ENCODE measurements around the gene MAP3K8.

The MAP3K8 gene

GRCh38 chr10:30433730-30434272 lies at the start of gene MAP3K8:
TSS of gene MAP3K8 (plus strand) at chr10:30434184. CDS start at chr10:30438939, 4,755 bp downstream.
- in situ Hi-C loops (cut with MboI; ENCODE audit: low sequenced_read_pairs), result no loop called here

- in situ Hi-C loops (cut with MboI; ENCODE audit: low sequenced_read_pairs), result no loop called here
These were observed 49.2 kb upstream of the MAP3K8 start for GRCh38 chr10:30384701-30385201.

GRCh38 chr10:30386801-30387588 lies 47.0 kb upstream of the MAP3K8 start:
- in situ Hi-C loops (cut with MboI; ENCODE audit: low sequenced_read_pairs), result no loop called here

- in situ Hi-C loops (cut with MboI; ENCODE audit: low sequenced_read_pairs), result no loop called here
These were observed 46.2 kb upstream of the MAP3K8 start for GRCh38 chr10:30387646-30388243.

- in situ Hi-C loops (cut with MboI; ENCODE audit: low sequenced_read_pairs), result no loop called here
These were observed 44.4 kb upstream of the MAP3K8 start for GRCh38 chr10:30389543-30389942.

GRCh38 chr10:30390207-30390606 lies 43.8 kb upstream of the MAP3K8 start:
- in situ Hi-C loops (cut with MboI; ENCODE audit: low sequenced_read_pairs), result no loop called here

- in situ Hi-C loops (cut with MboI; ENCODE audit: low sequenced_read_pairs), result no loop called here
These were observed 42.7 kb upstream of the MAP3K8 start for GRCh38 chr10:30391266-30391665.

GRCh38 chr10:30392564-30392990 lies 41.4 kb upstream of the MAP3K8 start:
- in situ Hi-C loops (cut with MboI; ENCODE audit: low sequenced_read_pairs), result no loop called here

- in situ Hi-C loops (cut with MboI; ENCODE audit: low sequenced_read_pairs), result no loop called here
These were observed 37.7 kb upstream of the MAP3K8 start for GRCh38 chr10:30396293-30396692.

- in situ Hi-C loops (cut with MboI; ENCODE audit: low sequenced_read_pairs), result no loop called here
These were observed 37.3 kb upstream of the MAP3K8 start for GRCh38 chr10:30396698-30397097.

GRCh38 chr10:30398193-30398592 lies 35.8 kb upstream of the MAP3K8 start:
- in situ Hi-C loops (cut with MboI; ENCODE audit: low sequenced_read_pairs), result no loop called here

GRCh38 chr10:30398788-30399187 lies 35.2 kb upstream of the MAP3K8 start:
- in situ Hi-C loops (cut with MboI; ENCODE audit: low sequenced_read_pairs), result no loop called here

- in situ Hi-C loops (cut with MboI; ENCODE audit: low sequenced_read_pairs), result loop anchor here (10.0 kb wide), 1 partner anchor 181 kb away; no protein-coding TSS in a partner anchor
These were observed 30.5 kb upstream of the MAP3K8 start for GRCh38 chr10:30403494-30403893.

GRCh38 chr10:30404540-30404939 lies 29.4 kb upstream of the MAP3K8 start:
- in situ Hi-C loops (cut with MboI; ENCODE audit: low sequenced_read_pairs), result loop anchor here (10.0 kb wide), 1 partner anchor 180 kb away; no protein-coding TSS in a partner anchor

- in situ Hi-C loops (cut with MboI; ENCODE audit: low sequenced_read_pairs), result loop anchor here (10.0 kb wide), 1 partner anchor 124 kb away; no protein-coding TSS in a partner anchor
These were observed 22.7 kb upstream of the MAP3K8 start for GRCh38 chr10:30411263-30411662.

- in situ Hi-C loops (cut with MboI; ENCODE audit: low sequenced_read_pairs), result loop anchor here (10.0 kb wide), 1 partner anchor 122 kb away; no protein-coding TSS in a partner anchor
These were observed 21.1 kb upstream of the MAP3K8 start for GRCh38 chr10:30412901-30413300.

- in situ Hi-C loops (cut with MboI; ENCODE audit: low sequenced_read_pairs), result loop anchor here (10.0 kb wide), 1 partner anchor 121 kb away; no protein-coding TSS in a partner anchor
These were observed 19.9 kb upstream of the MAP3K8 start for GRCh38 chr10:30413996-30414576.

- in situ Hi-C loops (cut with MboI; ENCODE audit: low sequenced_read_pairs), result loop anchor here (10.0 kb wide), 1 partner anchor 119 kb away; no protein-coding TSS in a partner anchor
These were observed 18.4 kb upstream of the MAP3K8 start for GRCh38 chr10:30415593-30415992.

- in situ Hi-C loops (cut with MboI; ENCODE audit: low sequenced_read_pairs), result loop anchor here (10.0 kb wide), 1 partner anchor 118 kb away; no protein-coding TSS in a partner anchor
These were observed 16.7 kb upstream of the MAP3K8 start for GRCh38 chr10:30417301-30417700.

GRCh38 chr10:30420266-30420665 lies 13.7 kb upstream of the MAP3K8 start:
- in situ Hi-C loops (cut with MboI; ENCODE audit: low sequenced_read_pairs), result no loop called here

GRCh38 chr10:30420766-30421165 lies 13.2 kb upstream of the MAP3K8 start:
- in situ Hi-C loops (cut with MboI; ENCODE audit: low sequenced_read_pairs), result no loop called here

Data from HL-60/S4 treated with retinoic acid at 250 ng/mL for 4 days and 3 days (cell line).